HG02759 (cell line): ENCODE results near the gene SUGCT.

Experiments used
- ATAC-seq: cut with Tn5 transposase; IDR thresholded peaks from one replicate; pipeline ENCODE4 v1.9.1; 2021; ENCODE audit warnings: mild to moderate bottlenecking, moderate library complexity; ENCODE audit not compliant: unreplicated experiment

Gene SUGCT

DNA sequence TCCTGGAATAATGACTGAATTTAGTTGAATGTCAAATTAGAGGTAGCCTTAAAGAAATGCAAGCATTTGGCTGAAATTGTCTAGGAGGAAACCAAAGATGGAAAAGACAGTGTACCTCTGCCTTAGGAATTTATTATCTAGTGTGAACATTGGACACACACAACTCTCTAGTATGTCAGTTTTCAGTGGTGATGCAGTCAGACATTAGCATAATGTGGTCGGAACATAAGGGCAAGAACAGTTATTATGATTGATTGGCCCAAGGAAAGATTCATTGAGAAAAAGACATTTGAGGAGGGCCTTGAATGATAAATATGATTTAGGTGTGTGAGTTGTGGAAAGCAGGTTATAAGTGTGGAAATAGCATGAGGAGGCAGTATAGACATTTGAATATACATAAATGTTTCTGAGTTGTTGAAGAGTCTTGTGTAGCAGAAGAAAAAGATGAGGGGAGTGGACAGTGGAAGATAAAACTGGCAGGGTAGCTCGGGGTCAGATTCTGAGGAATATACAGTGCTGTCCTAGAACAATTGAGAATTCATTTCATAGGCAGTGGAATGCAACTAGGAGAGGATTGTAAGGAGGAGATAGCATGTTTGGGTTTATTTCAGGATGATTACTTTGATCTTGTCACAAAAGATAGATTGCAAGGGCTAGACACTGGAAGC lies 414.7 kb downstream of the SUGCT start:
- no peak for ATAC-seq

GRCh38 chr7:40551685-40552576 lies 417.1 kb downstream of the SUGCT start:
- ATAC-seq = peak; percentile 87

- ATAC-seq = no peak
Measured at GRCh38 chr7:40560672-40561071, 425.9 kb downstream of the SUGCT start.

GRCh38 chr7:40566879-40567278 lies 432.1 kb downstream of the SUGCT start:
- ATAC-seq = no peak

GRCh38 chr7:40569326-40569725 lies 434.5 kb downstream of the SUGCT start:
- no peak for ATAC-seq

DNA sequence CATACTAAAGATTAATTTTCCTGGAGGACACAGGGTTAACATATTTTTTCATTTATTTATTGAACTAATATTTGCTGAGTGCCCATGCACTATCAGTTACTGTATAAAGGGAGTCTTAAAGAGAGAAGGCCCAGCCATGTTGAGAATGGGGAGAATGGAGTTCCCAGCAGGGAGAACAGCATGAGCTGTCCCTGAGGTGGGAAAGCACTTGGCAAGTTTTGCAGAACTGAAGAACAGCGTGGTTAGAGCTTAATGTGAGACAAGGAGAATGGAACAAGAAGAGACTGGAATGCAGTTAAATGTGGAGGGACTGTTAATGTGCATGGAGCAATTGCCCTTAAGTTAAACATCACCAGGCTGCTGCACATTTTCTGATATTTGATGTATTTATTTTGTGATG lies 435.4 kb downstream of the SUGCT start:
- ATAC-seq = no peak

DNA sequence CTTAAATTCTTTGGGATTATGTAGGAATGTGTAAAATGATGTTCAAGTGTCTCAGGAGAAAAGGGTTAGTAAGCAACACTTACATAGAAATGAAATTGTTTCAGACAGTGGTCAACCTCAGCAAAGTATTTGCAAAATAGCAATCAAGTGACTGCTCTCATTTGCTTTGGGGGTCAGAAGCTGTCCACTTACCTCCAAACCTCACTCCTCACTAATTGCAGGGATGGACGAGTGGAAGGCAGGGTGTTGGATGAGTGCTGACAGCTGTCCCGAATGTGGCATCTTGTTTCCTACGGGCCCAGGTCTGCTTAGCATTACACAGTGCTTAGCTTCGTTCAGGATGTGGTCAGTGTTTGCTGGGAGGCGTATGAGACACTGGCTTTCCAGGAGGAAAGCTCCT lies 437.0 kb downstream of the SUGCT start:
- no peak for ATAC-seq

GRCh38 chr7:40572810-40573465 lies 438.1 kb downstream of the SUGCT start:
- no peak for ATAC-seq

DNA sequence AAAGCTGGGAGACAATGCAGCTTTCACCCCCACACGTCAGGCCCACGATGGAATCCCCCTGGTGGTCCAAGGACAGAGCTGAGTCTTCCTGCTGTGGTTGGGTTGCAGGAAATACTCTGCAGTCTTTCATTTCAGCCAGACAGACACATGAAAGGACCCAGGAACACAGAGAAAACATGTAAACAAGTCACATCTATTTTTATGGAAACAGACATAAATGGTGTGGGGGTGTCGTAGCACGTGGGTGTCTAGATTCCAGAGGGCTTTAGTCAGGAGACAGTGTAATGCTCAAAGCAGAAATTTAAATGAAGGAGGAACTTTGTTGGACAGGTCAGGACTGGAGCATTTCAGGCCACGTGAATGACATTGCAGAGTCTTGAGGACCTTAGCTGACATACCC lies 444.6 kb downstream of the SUGCT start:
- no peak for ATAC-seq

GRCh38 chr7:40580776-40581175 lies 446.0 kb downstream of the SUGCT start:
- ATAC-seq = no peak

DNA sequence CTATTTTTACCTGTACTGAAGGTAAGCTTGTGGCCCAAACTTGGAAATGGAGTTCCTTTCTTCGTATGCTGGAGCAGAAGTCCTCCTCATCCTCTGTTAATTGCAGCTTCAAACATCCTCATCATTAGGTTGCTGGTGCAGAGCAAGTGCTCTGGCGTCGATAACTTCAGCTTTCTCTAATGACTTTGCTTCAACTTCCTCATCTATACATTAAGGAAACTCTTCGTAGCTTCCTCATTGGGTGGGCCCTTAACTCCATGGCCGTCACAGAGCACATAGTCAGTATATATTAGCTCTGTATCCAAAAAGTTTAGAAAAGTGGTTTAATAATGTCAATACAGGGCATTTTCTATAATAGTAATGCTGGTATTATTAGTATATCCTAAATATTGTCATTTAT lies 447.7 kb downstream of the SUGCT start:
- ATAC-seq = no peak

DNA sequence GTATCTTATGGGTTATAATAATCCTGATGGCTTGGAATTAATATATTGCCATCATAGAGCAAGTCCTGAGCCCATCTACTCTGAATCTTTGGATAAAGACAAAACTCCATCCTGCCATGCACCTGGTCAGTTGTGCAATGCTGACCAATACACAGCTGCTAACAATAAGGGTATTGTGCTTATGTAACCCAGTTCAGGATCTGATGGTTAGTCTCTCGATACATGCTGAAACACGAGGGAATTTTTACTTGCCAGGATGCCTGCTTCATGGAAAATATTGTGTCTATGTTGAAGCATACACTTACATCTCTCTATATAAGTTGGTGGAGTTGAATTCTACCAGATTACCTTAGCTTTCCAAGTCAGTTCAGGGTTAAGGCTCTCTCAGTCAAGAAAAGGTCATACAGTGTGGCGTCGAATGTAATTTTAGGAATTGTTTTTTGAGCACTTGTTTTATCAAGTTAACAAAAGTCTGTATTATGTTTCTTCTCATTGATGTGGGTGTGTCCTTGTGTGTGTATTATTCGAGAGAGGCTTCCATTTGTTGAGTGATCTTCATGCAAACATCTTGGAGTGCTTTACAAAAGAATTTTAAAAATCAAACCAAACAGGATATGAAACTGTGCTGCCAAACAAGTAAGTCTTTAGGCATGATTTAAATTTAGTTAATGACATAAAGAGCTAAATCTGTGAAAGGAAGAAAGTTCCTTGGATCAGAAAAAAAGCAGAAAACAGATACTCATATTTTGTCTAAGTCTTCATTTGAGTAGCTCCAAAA lies 449.1 kb downstream of the SUGCT start:
- no peak for ATAC-seq

DNA sequence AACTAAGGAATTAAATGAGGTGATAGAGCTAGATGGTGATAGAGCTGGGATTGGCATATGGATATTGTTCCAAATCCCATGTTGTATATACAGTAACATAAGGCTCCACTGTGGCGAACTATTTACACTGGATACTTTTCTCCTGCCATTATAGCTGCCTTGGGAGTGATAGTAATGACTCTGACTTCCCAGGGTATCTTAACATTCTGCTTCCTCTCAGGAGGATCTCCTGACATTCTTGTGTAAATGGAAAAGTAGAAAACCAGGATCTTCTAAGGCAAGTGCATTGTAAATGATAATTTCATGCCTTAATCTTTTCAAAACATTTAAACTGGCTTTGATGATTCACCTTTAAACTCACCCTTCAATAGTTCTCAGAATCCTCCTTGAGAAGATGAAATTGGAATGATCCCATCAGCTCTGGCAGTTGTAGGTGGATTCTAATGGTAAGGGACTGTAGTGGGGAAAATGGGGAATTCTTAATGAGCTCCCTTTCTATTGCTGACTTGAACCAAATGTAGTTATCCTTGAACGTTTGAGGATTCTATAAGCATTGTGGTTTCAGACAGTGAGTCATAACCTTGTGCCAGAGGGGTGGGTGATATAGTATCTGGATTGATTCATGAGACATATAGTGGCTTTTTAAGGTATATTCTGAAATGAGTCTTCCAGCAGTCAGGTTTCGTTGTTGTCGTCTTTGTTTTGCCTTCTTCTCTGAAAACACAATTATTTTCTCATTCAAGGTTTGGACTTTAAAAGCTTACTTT lies 450.0 kb downstream of the SUGCT start:
- ATAC-seq = no peak

DNA sequence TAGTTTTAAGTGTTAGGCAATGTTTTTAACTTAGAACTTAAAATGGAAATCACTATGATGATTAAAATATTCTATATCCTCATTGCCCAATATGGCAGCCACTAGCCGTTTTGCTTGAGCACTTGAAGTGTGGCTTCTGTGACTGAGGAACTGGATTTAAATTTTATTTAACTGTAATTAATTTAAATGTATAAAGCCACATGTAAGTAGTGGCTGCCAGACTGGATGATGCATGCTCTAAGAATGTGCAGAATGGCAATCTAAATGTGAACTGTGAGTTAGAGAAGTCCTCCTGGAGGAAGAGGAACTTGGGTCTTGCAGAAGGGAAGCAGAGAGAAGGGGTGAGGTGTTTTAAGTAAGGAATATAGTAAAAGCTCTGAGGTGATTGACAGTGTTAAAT lies 451.4 kb downstream of the SUGCT start:
- ATAC-seq = no peak

- no peak for ATAC-seq
Measured at GRCh38 chr7:40587419-40587818, 452.6 kb downstream of the SUGCT start.

DNA sequence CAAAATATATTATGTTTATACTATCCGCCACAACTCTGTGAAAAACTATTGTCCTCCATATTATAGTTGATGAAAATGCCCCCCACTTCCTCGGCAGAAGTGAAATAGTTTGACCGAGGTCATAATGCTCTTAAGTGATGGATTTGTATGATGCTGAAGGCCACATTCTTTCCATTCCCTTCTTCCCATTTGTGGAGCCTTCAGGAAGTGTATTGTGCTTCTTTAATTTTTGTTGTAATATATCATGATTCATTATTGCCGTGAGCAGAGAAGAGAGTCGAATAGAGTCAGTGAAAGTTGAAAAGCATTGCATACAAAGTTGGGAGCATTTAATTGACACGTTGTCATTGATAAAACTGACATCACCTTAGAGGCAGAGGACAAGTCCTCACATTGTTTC lies 460.3 kb downstream of the SUGCT start:
- ATAC-seq = no peak

DNA sequence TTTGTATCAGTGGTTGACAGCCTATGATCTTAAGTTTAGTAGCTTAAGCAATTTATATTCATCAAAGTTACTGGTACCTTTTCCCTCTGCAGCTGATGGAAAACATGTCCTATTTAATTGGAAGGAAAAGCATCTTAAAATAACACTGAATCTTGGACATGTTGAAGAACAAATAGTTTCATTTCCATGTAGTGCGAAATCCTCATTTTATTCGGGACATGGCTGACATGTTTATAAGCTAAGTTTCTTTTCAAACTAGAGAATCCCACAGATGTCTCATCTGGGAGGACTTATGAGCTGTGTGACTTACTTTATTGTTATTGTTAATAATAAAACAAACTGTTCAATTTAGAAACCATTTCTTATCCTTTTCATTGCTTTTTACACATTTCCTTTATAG lies 461.0 kb downstream of the SUGCT start:
- ATAC-seq = no peak

DNA sequence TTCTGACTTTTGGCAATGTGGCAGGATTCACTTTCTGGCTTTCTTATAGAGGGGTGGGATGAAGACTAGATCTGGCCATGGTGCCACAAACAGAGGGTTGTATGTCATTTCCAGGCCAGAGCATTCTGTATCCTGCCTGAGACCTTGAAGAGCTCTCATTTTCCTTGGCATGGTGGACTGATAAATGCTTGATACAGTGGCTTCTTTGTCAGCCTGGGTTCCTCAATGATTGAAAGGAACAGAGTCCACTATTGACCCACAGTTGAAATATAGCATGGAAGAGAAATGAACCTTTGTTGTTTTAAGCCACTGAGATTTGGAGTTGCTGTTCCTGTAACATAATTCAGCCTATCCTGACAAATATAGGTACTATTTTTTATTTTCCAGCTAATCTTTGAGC lies 462.7 kb downstream of the SUGCT start:
- ATAC-seq = no peak

GRCh38 chr7:40598915-40599314 lies 464.1 kb downstream of the SUGCT start:
- no peak for ATAC-seq

- no peak for ATAC-seq
Measured at GRCh38 chr7:40599836-40600235, 465.0 kb downstream of the SUGCT start.
